ENCODE measurements around the gene DDX31.

DNA sequence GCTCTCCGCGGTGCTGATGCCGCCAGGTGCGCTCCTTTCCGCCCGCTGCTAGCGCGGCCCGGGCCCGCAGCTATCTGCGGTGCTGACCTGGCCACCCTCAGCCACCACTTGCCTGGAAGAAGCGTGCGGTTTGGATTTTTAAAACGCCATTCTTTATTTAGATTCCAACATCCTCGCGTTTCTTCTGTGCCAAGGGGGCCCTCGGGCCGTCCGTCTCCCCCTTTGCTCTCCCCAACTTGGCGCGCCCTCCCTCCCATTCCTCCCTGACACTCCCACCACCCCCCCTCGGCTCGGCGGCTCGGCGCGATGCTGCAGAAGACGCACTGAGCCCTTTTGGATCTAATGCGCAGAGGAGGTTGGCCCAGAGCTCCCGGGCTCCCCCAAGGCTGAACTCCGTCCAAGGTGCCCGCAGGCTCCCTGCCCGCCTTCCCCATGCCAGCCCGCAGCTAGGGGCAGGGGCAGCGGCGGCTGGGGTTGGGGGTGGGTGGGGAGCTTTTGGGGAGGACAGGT, 87.5 kb downstream of the DDX31 start, which contains the start of gene BARHL1:
- TF ChIP-seq, protein P1, sequence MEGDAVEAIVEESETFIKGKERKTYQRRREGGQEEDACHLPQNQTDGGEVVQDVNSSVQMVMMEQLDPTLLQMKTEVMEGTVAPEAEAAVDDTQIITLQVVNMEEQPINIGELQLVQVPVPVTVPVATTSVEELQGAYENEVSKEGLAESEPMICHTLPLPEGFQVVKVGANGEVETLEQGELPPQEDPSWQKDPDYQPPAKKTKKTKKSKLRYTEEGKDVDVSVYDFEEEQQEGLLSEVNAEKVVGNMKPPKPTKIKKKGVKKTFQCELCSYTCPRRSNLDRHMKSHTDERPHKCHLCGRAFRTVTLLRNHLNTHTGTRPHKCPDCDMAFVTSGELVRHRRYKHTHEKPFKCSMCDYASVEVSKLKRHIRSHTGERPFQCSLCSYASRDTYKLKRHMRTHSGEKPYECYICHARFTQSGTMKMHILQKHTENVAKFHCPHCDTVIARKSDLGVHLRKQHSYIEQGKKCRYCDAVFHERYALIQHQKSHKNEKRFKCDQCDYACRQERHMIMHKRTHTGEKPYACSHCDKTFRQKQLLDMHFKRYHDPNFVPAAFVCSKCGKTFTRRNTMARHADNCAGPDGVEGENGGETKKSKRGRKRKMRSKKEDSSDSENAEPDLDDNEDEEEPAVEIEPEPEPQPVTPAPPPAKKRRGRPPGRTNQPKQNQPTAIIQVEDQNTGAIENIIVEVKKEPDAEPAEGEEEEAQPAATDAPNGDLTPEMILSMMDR (IDR thresholded peaks at IDR 0.05; ENCODE audit: low read depth, low read length, poor library complexity, severe bottlenecking): no peak
- no peak for TF ChIP-seq EZH2phosphoT487 (IDR thresholded peaks at IDR 0.05; ENCODE audit: borderline replicate concordance, low read length)

Data from DOHH2 (cell line).